Endothelial cell of umbilical vein (primary cell): ENCODE measurements around the gene PCSK6. TPM values are rescaled to one million over a fixed set of nuclear protein-coding genes. Genes with fewer than 3 reads are reported as not detected.

ENCODE experiments used
- BruUV-seq: library from RNA; stranded (reverse); fragments of 400-500 nt; replicated peaks from 2 replicates; lab custom pipeline; 2021; lab: Mats Ljungman, UMichigan
- CTCF ChIA-PET: fragments of 300-600, 350-600 bp; sonication (Branson Sonifier 250); formaldehyde crosslinking; loops from one replicate; lab custom pipeline; 2021; ENCODE audit warnings: antibody characterized with exemption, inconsistent platforms; lab: Charles Lee
- POLR2A ChIA-PET: fragments of 300-600, 350-600 bp; sonication (Branson Sonifier 250); formaldehyde crosslinking; loops from one replicate; lab custom pipeline; 2021; ENCODE audit warnings: antibody characterized with exemption, inconsistent platforms; lab: Charles Lee
- DNase-seq: peaks from one replicate; pipeline ENCODE4 v3.0.0-alpha.2; 2011; ENCODE audit warnings: low read depth, low spot score
- FAIRE-seq: peaks from 2 replicates; lab custom pipeline; 2011; peaks lifted over from hg19 to GRCh38; lab: Jason Lieb, UNC
- H2AFZ ChIP-seq: 2 replicates; pipeline ENCODE4 v1.6.0; 2012; ENCODE audit warnings: low read depth, low read length, control low read depth, inconsistent platforms
- H3K27ac ChIP-seq: 2 replicates; pipeline ENCODE4 v1.5.1; 2011; ENCODE audit warnings: low read depth, mild to moderate bottlenecking, control low read depth, low read length, moderate library complexity; ENCODE audit not compliant: insufficient read depth
- H3K27me3 ChIP-seq, 2 experiments: 2 replicates each; pipeline versions ENCODE4 v1.6.0 to v1.6.1; 2011; ENCODE audit warnings: low read length in 2 of 2, mixed read lengths in 1 of 2; ENCODE audit not compliant: control insufficient read depth in 2 of 2, insufficient read depth in 2 of 2
- H3K36me3 ChIP-seq, 2 experiments: 2 replicates in 1 of 2; 3 replicates in 1 of 2; pipeline ENCODE4 v1.5.1; 2011; ENCODE audit warnings: low read length in 2 of 2, mild to moderate bottlenecking in 1 of 2, moderate library complexity in 1 of 2; ENCODE audit not compliant: control insufficient read depth in 2 of 2, insufficient read depth in 2 of 2; ENCODE audit errors: extremely low read depth in 1 of 2
- H3K4me1 ChIP-seq: 3 replicates; pipeline ENCODE4 v1.5.1; 2011; ENCODE audit warnings: mild to moderate bottlenecking, low read length; ENCODE audit not compliant: control insufficient read depth, insufficient read depth; ENCODE audit errors: extremely low read depth
- H3K4me2 ChIP-seq: 2 replicates; pipeline ENCODE4 v1.6.1; 2011; ENCODE audit warnings: low read length, control low read depth, mixed read lengths; ENCODE audit not compliant: insufficient read depth
- H3K4me3 ChIP-seq, 3 experiments: fragments of 200-600 bp in 1 of 3; sonication (generic), shearing (Covaris generic) in 1 of 3; replicated peaks in 1 of 3; 2 replicates each; pipeline ENCODE4 v1.5.1; 2011 to 2016; ENCODE audit warnings: control low read depth in 3 of 3, low read length in 3 of 3, mild to moderate bottlenecking in 2 of 3, inconsistent platforms in 1 of 3, low read depth in 1 of 3, moderate library complexity in 1 of 3; ENCODE audit not compliant: insufficient read depth in 1 of 3
- H3K79me2 ChIP-seq: 2 replicates; pipeline ENCODE4 v1.6.0; 2012; ENCODE audit warnings: low read length, inconsistent platforms; ENCODE audit not compliant: control insufficient read depth, insufficient read depth
- H3K9ac ChIP-seq: replicated peaks from 2 replicates; pipeline ENCODE3; 2011; ENCODE audit warnings: low read length, control low read depth; ENCODE audit not compliant: insufficient read depth; ENCODE audit errors: extremely low read depth
- H3K9me1 ChIP-seq: replicated peaks from 3 replicates; pipeline ENCODE4 v1.6.0; 2011; ENCODE audit warnings: mild to moderate bottlenecking, low read length; ENCODE audit not compliant: control insufficient read depth, insufficient read depth; ENCODE audit errors: extremely low read depth
- H3K9me3 ChIP-seq: replicated peaks from 2 replicates; pipeline ENCODE4 v1.5.1; 2012; ENCODE audit warnings: low read length, inconsistent platforms; ENCODE audit not compliant: control insufficient read depth, insufficient read depth
- H4K20me1 ChIP-seq: replicated peaks from 2 replicates; pipeline ENCODE3; 2011; ENCODE audit warnings: mild to moderate bottlenecking, low read length; ENCODE audit not compliant: control insufficient read depth, insufficient read depth; ENCODE audit errors: extremely low read depth
- CTCF ChIP-seq, 2 donors: IDR thresholded peaks; 1 replicate in 1 of 2; 2 replicates in 1 of 2; pipeline ENCODE4 v1.5.1; 2011; ENCODE audit warnings: low read length in 2 of 2, mild to moderate bottlenecking in 2 of 2, moderate library complexity in 2 of 2, control low read depth in 1 of 2, inconsistent platforms in 1 of 2, low read depth in 1 of 2; ENCODE audit not compliant: insufficient read depth in 1 of 2; ENCODE audit errors: extremely low read depth in 1 of 2
- EZH2 ChIP-seq: IDR thresholded peaks from 2 replicates; pipeline ENCODE4 v1.6.1; 2012; ENCODE audit warnings: borderline replicate concordance, low read depth, mild to moderate bottlenecking, moderate library complexity, low read length, inconsistent platforms; ENCODE audit not compliant: severe bottlenecking
- FOS ChIP-seq: IDR thresholded peaks from 2 replicates; pipeline ENCODE4 v1.6.1; 2011; ENCODE audit warnings: mild to moderate bottlenecking, low read length, moderate library complexity, borderline replicate concordance; ENCODE audit not compliant: insufficient read depth
- GATA2 ChIP-seq: IDR thresholded peaks from 2 replicates; pipeline ENCODE4 v1.7.0; 2011; ENCODE audit warnings: low read depth, mild to moderate bottlenecking, moderate library complexity, mixed read lengths, low read length; ENCODE audit not compliant: insufficient read length, insufficient read depth
- JUN ChIP-seq: IDR thresholded peaks from 2 replicates; pipeline ENCODE4 v1.6.1; 2011; ENCODE audit warnings: borderline replicate concordance, low read depth; ENCODE audit not compliant: insufficient read length, insufficient read depth
- MAX ChIP-seq: IDR thresholded peaks from 2 replicates; pipeline ENCODE4 v1.6.1; 2011; ENCODE audit not compliant: insufficient read depth, insufficient read length
- MYC ChIP-seq: IDR thresholded peaks from one replicate; pipeline ENCODE4 v1.6.1; 2011; ENCODE audit warnings: mild to moderate bottlenecking, low read depth, low read length
- POLR2A ChIP-seq: IDR thresholded peaks from 2 replicates; pipeline ENCODE4 v1.6.1; 2012; ENCODE audit warnings: low read depth, mild to moderate bottlenecking, control low read depth, low read length
- POLR2AphosphoS5 ChIP-seq: IDR thresholded peaks from 2 replicates; pipeline ENCODE4 v1.6.1; 2012; ENCODE audit warnings: low read depth, mild to moderate bottlenecking, control low read depth, low read length, moderate library complexity; ENCODE audit not compliant: insufficient read depth
- dilution Hi-C: fragments of 300-500 bp; cut with MboI; formaldehyde crosslinking; loops from one replicate; pipeline ENCODE4 v1.15.0; 2019; ENCODE audit warnings: low sequenced_read_pairs; ENCODE audit not compliant: extremely low pct_ligation_motif_present
- intact Hi-C: fragments of 100-400 bp; cut with micrococcal nuclease; formaldehyde crosslinking; loops from one replicate; pipeline ENCODE4 v1.10.0; 2022
- polyA plus RNA-seq, 4 experiments: library from polyadenylated mRNA; depleted of rRNA in 3 of 4; stranded (reverse) in 3 of 4; unstranded in 1 of 4; fragments of >200 nt; gene quantifications; 2 replicates each; pipeline versions ENCODE4 v1.2.1 to v1.2.3, GENCODE V29; 2011 to 2012; ENCODE audit warnings: missing spikeins in 1 of 4
- total RNA-seq: library from RNA; stranded (reverse); gene quantifications from 2 replicates; pipeline ENCODE4 v1.2.3, GENCODE V29; 2021

PCSK6 gene
- total and polyA plus RNA-seq, 2 donors (not counting 3 experiments of a cell fraction or from before 2014, with no cell fraction given): 0.18 to 0.69 TPM

GRCh38 chr15:101528917-101529299 lies 39.4 kb upstream of the PCSK6 start:
- H3K4me1 ChIP-seq: no peaks in the 10 kb centered on the region
- no peaks in the 10 kb centered on the region for H3K79me2 ChIP-seq
- no peak overlapping the region for H3K4me3 ChIP-seq
- no peak overlapping the region for H2AFZ ChIP-seq
- no peak for DNase-seq
- no peaks in the 10 kb centered on the region for H3K9me3 ChIP-seq
- no peak overlapping the region for H3K27ac ChIP-seq
- H3K27me3 ChIP-seq: no peaks in the 10 kb centered on the region
- POLR2A ChIA-PET: no interaction called here
- H3K4me2 ChIP-seq: no peak overlapping the region
- intact Hi-C loops (no loop called here), dilution Hi-C loops (no loop called here)
- no peaks in the 10 kb centered on the region for H3K9me1 ChIP-seq
- CTCF ChIA-PET: no interaction called here
- H3K9ac ChIP-seq: no peak overlapping the region
- no peak for FAIRE-seq
- TF ChIP-seq POLR2A (no peak), CTCF (IDR thresholded peaks at IDR 0.05; ENCODE audit: extremely low read depth in 1 of 2, insufficient read depth in 1 of 2, low read depth in 1 of 2, low read length in 2 of 2) (no peak), MAX (no peak), JUN (no peak), POLR2AphosphoS5 (no peak), EZH2 (no peak), MYC (no peak), FOS (no peak), GATA2 (no peak)
- BruUV-seq: no TSS peak
- H4K20me1 ChIP-seq: no peaks in the 10 kb centered on the region
- H3K36me3 ChIP-seq: no peaks in the 10 kb centered on the region
